Inflammatory macrophage treated with lipopolysaccharide for 1 hour (primary cell): Measurements from ENCODE around the gene RUFY1.
"Not testable (repeated sequence)": the region's sequence is repeated elsewhere in the genome, so short reads cannot be mapped to it uniquely, and the experiment has no call there.

Experiments used
- DNase-seq, 2 donors: peaks; one replicate each; pipeline ENCODE4 v3.0.0-alpha.2; 2020 to 2022

The RUFY1 gene

DNA sequence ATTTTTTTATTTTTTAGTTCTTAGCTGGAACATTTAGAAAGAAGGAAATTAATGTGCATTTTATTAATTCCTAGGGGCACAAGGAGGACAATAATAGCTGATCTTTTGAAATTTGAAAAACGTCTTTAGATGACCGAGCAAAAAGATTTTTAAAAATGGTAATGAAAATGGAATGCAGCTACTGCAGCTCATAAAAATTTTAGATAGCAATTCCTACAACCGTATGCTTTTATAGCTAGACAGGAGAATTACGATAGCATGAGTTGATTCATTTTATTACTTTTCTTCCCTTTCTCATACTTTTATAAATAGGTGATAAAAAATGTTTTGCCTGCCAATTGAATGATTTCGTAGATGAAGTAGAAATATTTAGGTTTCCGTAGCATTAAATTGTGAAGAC is 13.7 kb upstream of the RUFY1 start:
- no peak for DNase-seq

DNA sequence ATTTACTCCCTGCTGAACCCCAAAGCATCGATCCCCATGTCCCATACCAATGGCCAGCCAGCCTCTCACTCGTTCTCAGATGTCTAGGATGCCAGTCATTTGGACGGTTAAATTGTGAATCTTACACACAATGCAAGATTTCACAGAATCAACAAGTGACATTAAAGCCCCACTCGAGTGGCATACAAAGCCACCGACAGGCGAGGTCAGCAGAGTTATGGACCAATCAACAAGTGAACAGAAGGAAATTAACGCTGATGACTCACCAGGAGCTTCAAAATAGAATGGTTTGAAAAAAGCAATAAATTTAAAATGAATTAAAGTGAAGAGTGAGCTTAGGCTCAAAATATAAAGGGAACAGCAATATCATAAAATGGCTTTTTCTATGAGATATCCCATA is 8.2 kb upstream of the RUFY1 start:
- no peak for DNase-seq

- not testable (repeated sequence) for DNase-seq
Observed at GRCh38 chr5:179543275-179543674, 7.1 kb upstream of the RUFY1 start.

DNA sequence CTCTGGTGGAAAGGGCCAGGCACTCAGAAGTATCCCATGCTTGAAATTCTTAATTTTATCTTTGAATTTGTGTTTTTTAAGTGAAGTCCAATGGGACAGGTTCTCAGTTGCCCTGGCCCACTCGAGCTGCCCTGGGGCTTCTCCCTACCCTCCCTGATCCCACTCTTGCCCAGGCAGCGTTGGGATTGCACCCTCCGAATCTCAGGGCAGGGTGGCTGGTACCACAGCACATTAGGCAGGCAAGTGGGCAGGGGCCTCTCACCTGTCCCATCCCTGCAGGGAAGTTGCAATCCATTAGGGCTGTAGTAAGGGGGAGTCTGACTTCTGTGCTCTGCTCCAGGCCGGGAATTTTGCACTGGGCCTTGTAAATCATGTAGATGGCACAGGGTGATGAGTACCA is 2.7 kb downstream of the RUFY1 start:
- no peak for DNase-seq

- DNase-seq, result peak; percentile 85 to 90
Observed at GRCh38 chr5:179553875-179554274, 3.5 kb downstream of the RUFY1 start.

- DNase-seq, result no peak
Observed at GRCh38 chr5:179554981-179555380, 4.6 kb downstream of the RUFY1 start.

DNA sequence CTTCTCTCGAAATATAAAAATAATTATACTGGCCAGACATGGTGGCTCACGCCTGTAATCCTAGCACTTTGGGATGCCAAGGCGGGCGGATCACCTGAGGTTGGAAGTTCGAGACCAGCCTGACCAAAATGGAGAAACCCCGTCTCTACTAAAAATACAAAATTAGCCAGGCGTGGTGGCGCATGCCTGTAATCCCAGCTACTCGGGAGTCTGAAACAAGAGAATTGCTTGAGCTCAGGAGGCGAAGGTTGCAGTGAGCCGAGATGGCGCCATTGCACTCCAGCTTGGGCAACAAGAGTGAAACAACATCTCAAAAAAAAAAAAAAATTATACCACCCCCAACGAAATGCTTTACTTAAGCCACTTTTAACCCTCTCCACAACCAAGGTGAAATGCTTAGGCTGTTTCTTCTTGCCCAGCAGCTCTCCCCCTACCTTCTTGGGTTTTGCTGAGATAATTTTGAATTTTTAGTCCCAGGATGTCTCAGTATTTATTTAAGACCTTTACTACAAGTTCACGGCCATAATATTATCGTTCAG is 8.0 kb downstream of the RUFY1 start:
- not testable (repeated sequence) for DNase-seq

- peak; percentile 27 to 50 for DNase-seq
Observed at GRCh38 chr5:179558932-179559283, 8.6 kb downstream of the RUFY1 start.

DNA sequence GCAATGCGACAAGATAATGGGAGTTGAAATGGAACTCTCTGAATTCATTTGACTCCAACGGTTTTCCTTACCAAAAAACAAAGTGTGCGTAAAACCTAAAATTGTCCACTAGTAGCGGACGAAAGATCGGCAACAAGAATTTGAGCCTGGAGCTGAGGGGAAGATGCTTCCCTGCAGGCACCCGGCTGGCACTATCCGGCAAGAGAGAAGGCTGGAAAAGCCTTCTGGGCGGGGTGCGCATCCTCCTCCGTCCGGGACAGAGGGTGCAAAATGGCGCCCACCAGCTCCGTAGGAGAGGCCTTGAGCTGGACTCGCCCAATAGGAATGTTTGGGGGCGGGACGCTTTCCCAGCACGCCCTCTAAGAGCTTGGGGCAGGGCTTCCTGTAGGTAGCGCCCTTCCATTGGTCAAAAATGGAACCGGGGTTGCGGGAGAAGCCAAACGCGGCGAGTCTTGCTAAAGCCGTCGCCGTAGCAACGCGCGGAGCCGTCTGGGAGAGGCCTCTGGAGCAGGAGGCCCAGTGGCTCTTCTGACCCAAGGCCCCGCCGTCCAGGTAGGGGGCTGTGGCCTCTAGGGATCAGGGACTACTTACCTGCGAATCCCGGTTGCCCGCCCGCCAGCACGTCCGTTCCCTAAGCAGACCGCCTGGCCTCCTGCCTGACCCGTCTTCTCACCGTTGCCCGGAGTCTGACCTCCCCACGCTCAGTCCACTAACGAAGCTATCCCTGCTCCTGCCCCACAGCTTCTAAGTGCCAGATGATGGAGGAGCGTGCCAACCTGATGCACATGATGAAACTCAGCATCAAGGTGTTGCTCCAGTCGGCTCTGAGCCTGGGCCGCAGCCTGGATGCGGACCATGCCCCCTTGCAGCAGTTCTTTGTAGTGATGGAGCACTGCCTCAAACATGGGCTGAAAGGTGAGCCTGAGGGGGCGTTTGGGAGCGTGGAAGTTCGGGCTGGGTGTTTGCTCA is 9.2 kb downstream of the RUFY1 start:
- peak; percentile 95 to 97 for DNase-seq

- no peak for DNase-seq
Observed at GRCh38 chr5:179564526-179564925, 14.2 kb downstream of the RUFY1 start.

- DNase-seq, result peak in 1 of 2 donors; percentile 12
Observed at GRCh38 chr5:179568721-179569120, 18.4 kb downstream of the RUFY1 start.

DNA sequence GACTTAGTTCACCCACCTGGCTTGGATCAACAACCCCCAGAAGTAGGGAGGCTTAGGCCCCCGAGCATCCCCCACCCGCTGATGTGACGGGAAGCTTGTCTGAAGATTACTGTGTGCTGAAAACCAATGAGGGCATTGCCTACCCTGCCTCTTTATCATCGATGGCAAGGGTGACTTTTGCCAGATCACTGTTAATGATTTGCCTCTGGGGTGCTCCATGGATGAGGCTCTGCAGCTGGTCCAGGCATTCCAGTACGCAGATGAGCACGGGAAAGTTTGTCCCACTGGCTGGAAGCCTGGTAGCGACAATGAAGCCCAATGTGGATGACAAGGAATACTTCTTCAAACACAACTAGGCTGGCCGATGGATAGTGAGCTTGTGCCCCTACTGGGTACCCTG is 22.0 kb downstream of the RUFY1 start:
- no peak for DNase-seq

DNA sequence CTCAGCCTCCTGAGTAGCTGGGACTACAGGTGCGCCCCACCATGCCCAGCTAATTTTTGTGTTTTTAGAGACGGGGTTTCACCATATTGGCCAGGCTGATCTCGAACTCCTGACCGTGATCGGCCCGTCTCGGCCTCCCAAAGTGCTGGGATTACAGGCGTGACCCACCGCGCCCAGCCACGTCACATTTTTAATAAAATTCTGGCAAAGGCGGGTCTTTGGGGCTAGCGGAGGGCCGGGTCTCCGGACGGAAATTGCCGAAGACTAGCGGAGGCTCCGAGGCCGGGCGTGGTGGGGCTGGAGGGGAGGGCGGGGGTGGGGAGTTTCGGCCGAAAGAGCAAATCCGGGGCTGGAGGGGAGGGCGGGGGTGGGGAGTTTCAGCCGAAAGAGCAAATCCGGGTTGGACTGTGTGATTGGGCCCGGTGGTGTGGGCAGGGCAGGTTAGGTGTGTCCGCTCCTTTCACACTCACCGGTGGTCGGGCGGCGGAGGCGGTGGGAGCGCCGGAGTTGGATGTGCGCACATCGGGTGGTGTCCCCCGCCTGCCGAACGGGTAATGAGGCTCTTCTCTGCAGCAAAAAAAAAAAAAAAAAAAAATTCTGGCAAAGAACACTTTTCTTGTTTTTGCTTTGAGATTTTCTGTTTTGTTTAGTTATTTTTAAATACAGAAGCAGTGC is 27.1 kb downstream of the RUFY1 start:
- no peak for DNase-seq

GRCh38 chr5:179585941-179586401 is 35.6 kb downstream of the RUFY1 start:
- DNase-seq, result peak; percentile 54 to 58

DNA sequence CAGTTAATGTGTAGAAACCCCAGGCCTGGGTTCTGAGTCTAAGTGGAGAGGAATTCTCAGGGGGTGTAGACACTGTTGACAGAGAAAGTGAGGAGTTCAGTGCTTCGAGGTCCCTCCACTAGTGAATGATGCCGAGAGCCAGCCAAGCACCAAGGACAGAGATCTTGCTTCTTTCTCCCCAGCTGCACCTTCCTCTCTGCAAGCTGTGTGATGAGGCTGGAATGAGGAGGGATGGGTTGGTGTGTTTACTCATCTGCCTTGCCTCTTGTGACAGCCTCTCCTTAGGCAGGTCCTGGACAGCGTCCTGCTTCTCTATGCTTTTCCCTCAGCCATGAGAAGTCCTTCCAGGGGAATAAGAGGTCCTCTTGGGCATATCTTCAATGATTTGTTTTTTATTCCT is 37.8 kb downstream of the RUFY1 start:
- DNase-seq, result no peak

GRCh38 chr5:179595916-179596315 is 45.6 kb downstream of the RUFY1 start:
- DNase-seq, result no peak

- DNase-seq, result no peak
Observed at GRCh38 chr5:179596421-179596820, 46.1 kb downstream of the RUFY1 start.

DNA sequence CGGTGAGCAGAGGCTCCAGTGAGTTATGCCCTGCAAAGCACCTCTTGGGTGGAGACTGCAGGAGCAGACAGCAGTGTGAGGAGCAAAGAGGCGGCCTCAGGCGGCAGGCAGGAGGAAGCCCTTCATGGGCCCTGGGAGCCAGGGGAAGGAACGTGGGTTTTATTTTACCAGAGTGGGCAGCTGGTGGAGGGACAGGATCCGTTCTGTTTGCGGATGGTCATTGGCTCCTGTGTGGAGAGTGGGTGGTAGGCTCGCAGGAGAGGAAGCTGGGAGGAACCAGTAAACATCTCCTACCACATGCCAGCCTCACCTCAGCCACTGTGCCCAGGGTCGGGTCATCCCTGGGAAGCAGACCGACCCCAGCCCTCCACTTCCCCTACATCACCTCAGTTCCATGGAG is 48.7 kb downstream of the RUFY1 start:
- DNase-seq, result peak in 1 of 2 donors; percentile 52

- DNase-seq, result no peak
Observed at GRCh38 chr5:179599566-179599965, 49.2 kb downstream of the RUFY1 start.

DNA sequence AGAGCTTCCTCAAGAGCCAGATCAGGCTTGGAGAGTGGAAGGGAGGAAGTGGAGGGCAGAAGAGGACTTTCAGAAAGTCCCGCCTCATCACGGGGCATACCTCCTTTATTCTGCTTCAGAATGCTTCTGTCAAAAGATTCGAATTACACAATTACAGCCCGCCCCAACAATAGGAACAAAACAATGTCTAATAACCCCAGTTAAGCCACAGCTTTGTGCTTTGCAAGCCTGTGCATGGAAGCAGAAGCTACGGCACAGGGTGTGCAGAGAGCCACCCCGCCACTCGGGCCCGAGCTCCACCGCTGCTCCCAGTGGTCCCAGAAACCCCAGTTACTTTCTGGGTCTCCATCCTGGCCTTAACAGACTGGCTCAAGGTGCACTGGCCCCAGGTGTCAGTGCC is 49.6 kb downstream of the RUFY1 start:
- peak; percentile 87 to 93 for DNase-seq

GRCh38 chr5:179601871-179602625 is 51.7 kb downstream of the RUFY1 start:
- no peak for DNase-seq

DNA sequence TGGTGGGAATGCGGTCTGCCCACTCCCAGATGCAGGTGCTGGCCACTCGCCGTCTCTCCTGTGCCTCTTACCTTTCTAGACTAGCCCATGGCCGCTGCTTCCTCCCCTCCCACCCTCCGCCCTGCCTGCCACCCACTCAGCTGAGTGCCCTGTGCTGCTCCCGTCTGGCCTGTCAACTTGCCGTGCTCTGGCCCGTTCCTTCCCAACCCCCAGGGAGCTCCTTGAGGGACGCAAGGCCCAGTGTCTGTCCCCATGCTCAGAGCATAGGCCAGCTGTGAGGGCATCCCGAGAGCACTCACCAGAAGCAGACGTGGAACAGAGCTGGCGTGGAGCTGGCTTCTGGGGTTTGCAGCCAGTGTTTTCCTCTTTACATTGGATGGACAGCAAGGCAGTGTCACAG is 53.0 kb downstream of the RUFY1 start:
- DNase-seq, result no peak
